Memory B cell (primary cell): ENCODE measurements around the gene DIS3L2.
A peak's percentile ranks its signal among the peaks of the same experiment; 100 is the strongest.

Source experiments
- ATAC-seq: fragments of 150-1000 bp; cut with Tn5 transposase; 2 replicates; pipeline ENCODE4 v1.10.0; 2021; ENCODE audit warnings: low read depth, mild to moderate bottlenecking, moderate library complexity
- DNase-seq, 2 donors: peaks; one replicate each; pipeline ENCODE4 v3.0.0; 2022; ENCODE audit warnings: low spot score in 2 of 2
- H3K27ac Mint-ChIP-seq: one replicate; pipeline ENCODE4 v1.8.0; 2022; ENCODE audit warnings: mild to moderate bottlenecking, moderate library complexity, mixed read lengths
- H3K27me3 Mint-ChIP-seq: one replicate; pipeline ENCODE4 v1.8.0; 2022; ENCODE audit warnings: mixed read lengths
- H3K36me3 Mint-ChIP-seq: one replicate; pipeline ENCODE4 v1.8.0; 2022; ENCODE audit warnings: mild to moderate bottlenecking, mixed read lengths
- H3K4me1 Mint-ChIP-seq: one replicate; pipeline ENCODE4 v1.8.0; 2022; ENCODE audit warnings: mixed read lengths
- H3K4me3 Mint-ChIP-seq: one replicate; pipeline ENCODE4 v1.8.0; 2022; ENCODE audit warnings: mild to moderate bottlenecking, moderate library complexity, mixed read lengths
- H3K9me3 Mint-ChIP-seq: one replicate; pipeline ENCODE4 v1.8.0; 2022; ENCODE audit warnings: mixed read lengths

The DIS3L2 gene

GRCh38 chr2:231996797-231997540, 35.5 kb downstream of the DIS3L2 start:
- Mint-ChIP-seq H3K27me3 (no peaks in the 10 kb centered on the region), H3K36me3 (peaks cover 15% of the 10 kb centered on the region), H3K9me3 (no peaks in the 10 kb centered on the region), H3K27ac (no peak overlapping the region), H3K4me1 (peaks cover 30% of the 10 kb centered on the region), H3K4me3 (no peak overlapping the region)
- ATAC-seq (no peak), DNase-seq (no peak)

GRCh38 chr2:231998046-231998445, 36.5 kb downstream of the DIS3L2 start:
- no peak for DNase-seq
- Mint-ChIP-seq H3K36me3 (peaks cover 8% of the 10 kb centered on the region), H3K27me3 (no peaks in the 10 kb centered on the region), H3K4me1 (peaks cover 26% of the 10 kb centered on the region), H3K27ac (no peak overlapping the region), H3K9me3 (no peaks in the 10 kb centered on the region), H3K4me3 (no peak overlapping the region)
- ATAC-seq: no peak

- H3K27me3 Mint-ChIP-seq: no peaks in the 10 kb centered on the region
- DNase-seq: no peak
- H3K4me3 Mint-ChIP-seq: no peak overlapping the region
Observed at GRCh38 chr2:232000439-232000838, 38.9 kb downstream of the DIS3L2 start.

GRCh38 chr2:232001073-232001472, 39.6 kb downstream of the DIS3L2 start:
- no peaks in the 10 kb centered on the region for H3K27me3 Mint-ChIP-seq
- peaks cover 20% of the 10 kb centered on the region for H3K4me1 Mint-ChIP-seq
- H3K36me3 Mint-ChIP-seq: peaks cover 8% of the 10 kb centered on the region
- DNase-seq (no peak), ATAC-seq (no peak)
- no peaks in the 10 kb centered on the region for H3K9me3 Mint-ChIP-seq
- H3K27ac Mint-ChIP-seq: no peak overlapping the region
- no peak overlapping the region for H3K4me3 Mint-ChIP-seq

More at GRCh38 chr2:232000439-232000838, 38.9 kb downstream of the DIS3L2 start:
- ATAC-seq: no peak
- peaks cover 23% of the 10 kb centered on the region for H3K4me1 Mint-ChIP-seq
- no peaks in the 10 kb centered on the region for H3K9me3 Mint-ChIP-seq
- no peak overlapping the region for H3K27ac Mint-ChIP-seq
- peaks cover 7% of the 10 kb centered on the region for H3K36me3 Mint-ChIP-seq

- no peak for DNase-seq
- Mint-ChIP-seq H3K27ac (no peak overlapping the region), H3K9me3 (no peaks in the 10 kb centered on the region), H3K36me3 (peaks cover 21% of the 10 kb centered on the region), H3K4me3 (no peak overlapping the region), H3K27me3 (no peaks in the 10 kb centered on the region), H3K4me1 (peaks cover 10% of the 10 kb centered on the region)
- no peak for ATAC-seq
Observed at GRCh38 chr2:232006253-232006652, 44.7 kb downstream of the DIS3L2 start.

- ATAC-seq: no peak
- H3K27ac Mint-ChIP-seq: no peak overlapping the region
- no peak overlapping the region for H3K4me3 Mint-ChIP-seq
Observed at GRCh38 chr2:232008907-232009638, 47.6 kb downstream of the DIS3L2 start.

GRCh38 chr2:232009639-232010274, 48.2 kb downstream of the DIS3L2 start:
- Mint-ChIP-seq H3K36me3 (peaks cover 19% of the 10 kb centered on the region), H3K4me3 (no peak overlapping the region), H3K27me3 (no peaks in the 10 kb centered on the region), H3K4me1 (peaks cover 2% of the 10 kb centered on the region), H3K27ac (no peak overlapping the region), H3K9me3 (no peaks in the 10 kb centered on the region)
- no peak for ATAC-seq
- DNase-seq: no peak

More at GRCh38 chr2:232008907-232009638, 47.6 kb downstream of the DIS3L2 start:
- H3K4me1 Mint-ChIP-seq: peaks cover 2% of the 10 kb centered on the region
- H3K9me3 Mint-ChIP-seq: no peaks in the 10 kb centered on the region
- H3K27me3 Mint-ChIP-seq: no peaks in the 10 kb centered on the region
- DNase-seq: no peak
- peaks cover 19% of the 10 kb centered on the region for H3K36me3 Mint-ChIP-seq

GRCh38 chr2:232013701-232014353, 52.3 kb downstream of the DIS3L2 start:
- Mint-ChIP-seq H3K9me3 (no peaks in the 10 kb centered on the region), H3K27ac (no peak overlapping the region), H3K27me3 (no peaks in the 10 kb centered on the region), H3K4me3 (no peak overlapping the region), H3K36me3 (peaks cover 27% of the 10 kb centered on the region), H3K4me1 (peaks cover 9% of the 10 kb centered on the region)
- ATAC-seq: no peak
- no peak for DNase-seq

GRCh38 chr2:232014681-232015080, 53.2 kb downstream of the DIS3L2 start:
- Mint-ChIP-seq H3K36me3 (peaks cover 25% of the 10 kb centered on the region), H3K4me3 (no peak overlapping the region), H3K27ac (no peak overlapping the region), H3K27me3 (no peaks in the 10 kb centered on the region), H3K4me1 (peaks cover 9% of the 10 kb centered on the region), H3K9me3 (no peaks in the 10 kb centered on the region)
- ATAC-seq (no peak), DNase-seq (no peak)

GRCh38 chr2:232018181-232018580, 56.7 kb downstream of the DIS3L2 start:
- H3K9me3 Mint-ChIP-seq: no peaks in the 10 kb centered on the region
- no peaks in the 10 kb centered on the region for H3K27me3 Mint-ChIP-seq
- DNase-seq (no peak), ATAC-seq (no peak)
- H3K36me3 Mint-ChIP-seq: peaks cover 30% of the 10 kb centered on the region
- H3K4me1 Mint-ChIP-seq: peaks cover 7% of the 10 kb centered on the region
- no peak overlapping the region for H3K4me3 Mint-ChIP-seq
- no peak overlapping the region for H3K27ac Mint-ChIP-seq

GRCh38 chr2:232022718-232023117, 61.2 kb downstream of the DIS3L2 start:
- Mint-ChIP-seq H3K4me3 (no peak overlapping the region), H3K4me1 (no peaks in the 10 kb centered on the region), H3K27ac (no peak overlapping the region), H3K36me3 (peaks cover 21% of the 10 kb centered on the region), H3K9me3 (no peaks in the 10 kb centered on the region), H3K27me3 (no peaks in the 10 kb centered on the region)
- ATAC-seq (no peak), DNase-seq (no peak)

- H3K36me3 Mint-ChIP-seq: peaks cover 21% of the 10 kb centered on the region
- peaks cover 1% of the 10 kb centered on the region for H3K4me1 Mint-ChIP-seq
- H3K4me3 Mint-ChIP-seq: no peak overlapping the region
- no peak overlapping the region for H3K27ac Mint-ChIP-seq
- ATAC-seq (no peak), DNase-seq (no peak)
- no peaks in the 10 kb centered on the region for H3K27me3 Mint-ChIP-seq
- H3K9me3 Mint-ChIP-seq: no peaks in the 10 kb centered on the region
Observed at GRCh38 chr2:232023426-232023825, 61.9 kb downstream of the DIS3L2 start.

GRCh38 chr2:232024457-232024856, 62.9 kb downstream of the DIS3L2 start:
- Mint-ChIP-seq H3K4me3 (no peak overlapping the region), H3K9me3 (no peaks in the 10 kb centered on the region), H3K4me1 (peaks cover 4% of the 10 kb centered on the region), H3K27me3 (no peaks in the 10 kb centered on the region), H3K36me3 (peaks cover 26% of the 10 kb centered on the region), H3K27ac (no peak overlapping the region)
- DNase-seq (no peak), ATAC-seq (no peak)

GRCh38 chr2:232026910-232027309, 65.4 kb downstream of the DIS3L2 start:
- peak overlapping the region; percentile 50 for H3K27ac Mint-ChIP-seq
- peaks cover 2% of the 10 kb centered on the region for H3K9me3 Mint-ChIP-seq
- no peak overlapping the region for H3K4me3 Mint-ChIP-seq
- peaks cover 41% of the 10 kb centered on the region for H3K36me3 Mint-ChIP-seq
- DNase-seq: no peak
- H3K27me3 Mint-ChIP-seq: no peaks in the 10 kb centered on the region
- ATAC-seq: no peak
- peaks cover 4% of the 10 kb centered on the region for H3K4me1 Mint-ChIP-seq
